GM20000 (cell line): Measurements from ENCODE around the gene RAD51AP1.

Experiments used
- DNase-seq: peaks from one replicate; pipeline ENCODE4 v3.0.0; 2012; ENCODE audit warnings: low spot score
- CTCF ChIP-seq: IDR thresholded peaks from 2 replicates; pipeline ENCODE4 v1.5.1; 2012; ENCODE audit warnings: mild to moderate bottlenecking, control low read depth; ENCODE audit errors: extremely low read depth, missing control alignments

Gene RAD51AP1

GRCh38 chr12:4584896-4585295 lies 46.2 kb downstream of the RAD51AP1 start:
- no peak for DNase-seq
- TF ChIP-seq CTCF, result no peak

- TF ChIP-seq CTCF, result no peak
- DNase-seq, result no peak
Measured at GRCh38 chr12:4586500-4586899, 47.8 kb downstream of the RAD51AP1 start.

- TF ChIP-seq CTCF, result no peak
- no peak for DNase-seq
Measured at GRCh38 chr12:4587108-4587507, 48.4 kb downstream of the RAD51AP1 start.

- TF ChIP-seq CTCF, result no peak
- no peak for DNase-seq
Measured at GRCh38 chr12:4588916-4589315, 50.2 kb downstream of the RAD51AP1 start.

- no peak for DNase-seq
- TF ChIP-seq CTCF, result no peak
Measured at GRCh38 chr12:4589941-4590340, 51.3 kb downstream of the RAD51AP1 start.

- TF ChIP-seq CTCF, result no peak
- no peak for DNase-seq
Measured at GRCh38 chr12:4591180-4591687, 52.5 kb downstream of the RAD51AP1 start.

GRCh38 chr12:4595881-4596280 lies 57.2 kb downstream of the RAD51AP1 start:
- DNase-seq, result no peak
- no peak for TF ChIP-seq CTCF
